Inflammatory macrophage treated with lipopolysaccharide for 4 hours (primary cell): Measurements from ENCODE around the gene TBX19.

Experiments used
- DNase-seq: peaks from one replicate; pipeline ENCODE4 v3.0.0-alpha.2; 2020

The TBX19 gene

DNA sequence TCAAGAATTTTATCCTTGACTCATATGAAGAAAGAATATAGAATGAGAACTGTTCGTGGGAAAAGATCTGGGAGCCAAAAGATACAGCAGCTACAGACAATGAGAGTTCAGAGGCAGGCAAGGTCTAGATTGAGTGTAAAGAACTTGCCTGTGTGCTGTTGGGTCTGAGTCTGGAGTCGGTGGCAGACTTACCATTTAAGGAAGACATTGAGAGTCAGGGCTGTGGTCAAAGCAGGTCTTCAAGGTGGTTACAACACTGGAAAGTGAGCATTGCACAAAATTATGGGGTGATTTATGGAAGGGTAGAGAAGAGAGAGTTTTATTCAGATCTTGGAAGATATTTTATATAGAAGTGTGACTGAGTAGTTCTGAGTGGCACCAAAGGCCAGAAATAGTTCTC lies 80.6 kb downstream of the TBX19 start:
- no peak for DNase-seq

DNA sequence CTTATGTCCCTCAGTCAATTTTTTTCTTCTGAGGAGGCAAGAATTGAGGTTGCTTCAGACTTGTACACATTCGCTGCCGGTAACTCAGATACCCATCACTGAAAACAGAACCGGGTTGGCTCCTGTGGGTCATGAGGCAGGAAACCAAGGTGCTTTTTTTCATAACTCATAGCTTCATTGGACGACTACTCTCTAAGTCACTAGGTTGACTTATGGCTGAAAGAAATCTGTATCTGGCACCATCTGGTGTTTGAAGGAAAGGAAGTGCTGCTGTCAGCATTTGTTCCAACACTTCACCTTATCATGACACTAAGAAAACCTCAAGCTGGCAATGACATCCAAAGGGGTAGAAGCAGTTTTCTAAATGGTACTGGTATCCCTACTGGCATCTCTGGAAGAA lies 82.3 kb downstream of the TBX19 start:
- DNase-seq = no peak
